H9 (cell line): ENCODE measurements around the gene NAP1L1. TPM values are rescaled to one million over a fixed set of nuclear protein-coding genes. Genes with fewer than 3 reads are reported as not detected.

Source experiments
- DNase-seq: peaks from one replicate; pipeline ENCODE4 v3.0.0-alpha.2; 2017
- H2AFZ ChIP-seq: one replicate; pipeline ENCODE4 v1.6.1; 2013; ENCODE audit warnings: mild to moderate bottlenecking, low read length, control low read depth, moderate library complexity
- H2AK5ac ChIP-seq: 2 replicates; pipeline ENCODE4 v1.6.1; 2013; ENCODE audit warnings: low read length, control low read depth, mixed read lengths; ENCODE audit not compliant: insufficient read length
- H2BK120ac ChIP-seq: one replicate; pipeline ENCODE4 v1.6.1; 2013; ENCODE audit warnings: low read depth, mild to moderate bottlenecking, low read length, control low read depth, inconsistent platforms; ENCODE audit not compliant: poor library complexity, severe bottlenecking
- H2BK12ac ChIP-seq: 2 replicates; pipeline ENCODE4 v1.6.1; 2013; ENCODE audit warnings: low read length, control low read depth, mixed read lengths, low read depth; ENCODE audit not compliant: insufficient read length
- H2BK15ac ChIP-seq: 2 replicates; pipeline ENCODE4 v1.6.1; 2013; ENCODE audit warnings: low read depth, low read length, control low read depth
- H2BK20ac ChIP-seq: one replicate; pipeline ENCODE4 v1.6.1; 2013; ENCODE audit warnings: low read depth, mild to moderate bottlenecking, low read length, control low read depth, inconsistent platforms; ENCODE audit not compliant: poor library complexity, severe bottlenecking
- H2BK5ac ChIP-seq: 2 replicates; pipeline ENCODE4 v1.6.1; 2013; ENCODE audit warnings: low read length, control low read depth, mixed read lengths; ENCODE audit not compliant: insufficient read length
- H3K14ac ChIP-seq: 2 replicates; pipeline ENCODE4 v1.6.1; 2013; ENCODE audit warnings: low read length, control low read depth; ENCODE audit not compliant: insufficient read depth
- H3K18ac ChIP-seq: 2 replicates; pipeline ENCODE4 v1.6.1; 2013; ENCODE audit warnings: low read depth, mild to moderate bottlenecking, mixed read lengths, low read length, control low read depth; ENCODE audit not compliant: insufficient read length
- H3K23ac ChIP-seq: 2 replicates; pipeline ENCODE4 v1.6.1; 2013; ENCODE audit warnings: low read length, control low read depth, mixed read lengths, low read depth; ENCODE audit not compliant: insufficient read length
- H3K23me2 ChIP-seq: 2 replicates; pipeline ENCODE4 v1.6.1; 2013; ENCODE audit warnings: low read depth, mild to moderate bottlenecking, mixed read lengths, low read length, control low read depth; ENCODE audit not compliant: insufficient read length, poor library complexity, severe bottlenecking
- H3K27ac ChIP-seq: 2 replicates; pipeline ENCODE4 v1.5.1; 2013; ENCODE audit warnings: low read length, control low read depth, mixed read lengths, low read depth; ENCODE audit not compliant: insufficient read length
- H3K27me3 ChIP-seq: 2 replicates; pipeline ENCODE4 v1.6.1; 2013; ENCODE audit warnings: low read length, control low read depth, inconsistent platforms; ENCODE audit not compliant: insufficient read depth
- H3K4ac ChIP-seq: 2 replicates; pipeline ENCODE4 v1.6.1; 2013; ENCODE audit warnings: low read depth, mild to moderate bottlenecking, control low read depth, inconsistent platforms, low read length, moderate library complexity
- H3K4me1 ChIP-seq: 2 replicates; pipeline ENCODE4 v1.6.1; 2013; ENCODE audit warnings: low read length, control low read depth, inconsistent platforms; ENCODE audit not compliant: insufficient read depth
- H3K4me2 ChIP-seq: 2 replicates; pipeline ENCODE4 v1.6.1; 2013; ENCODE audit warnings: low read length, control low read depth, mixed read lengths; ENCODE audit not compliant: insufficient read length, insufficient read depth
- H3K56ac ChIP-seq: 2 replicates; pipeline ENCODE4 v1.6.1; 2013; ENCODE audit warnings: low read depth, mild to moderate bottlenecking, mixed read lengths, low read length, control low read depth; ENCODE audit not compliant: insufficient read length
- H3K79me1 ChIP-seq: 2 replicates; pipeline ENCODE4 v1.6.1; 2013; ENCODE audit warnings: low read depth, mild to moderate bottlenecking, moderate library complexity, low read length, control low read depth, inconsistent platforms; ENCODE audit not compliant: insufficient read depth, poor library complexity, severe bottlenecking
- H3K79me2 ChIP-seq: 2 replicates; pipeline ENCODE4 v1.6.1; 2013; ENCODE audit warnings: low read length, control low read depth, inconsistent platforms; ENCODE audit not compliant: insufficient read depth
- H3K9ac ChIP-seq: 2 replicates; pipeline ENCODE4 v1.6.1; 2013; ENCODE audit warnings: low read length, control low read depth, mixed read lengths; ENCODE audit not compliant: insufficient read length; ENCODE audit errors: extremely low read depth
- H3K9me3 ChIP-seq: one replicate; pipeline ENCODE4 v1.6.1; 2013; ENCODE audit warnings: low read depth, low read length, inconsistent platforms; ENCODE audit not compliant: control insufficient read depth
- H3T11ph ChIP-seq: one replicate; pipeline ENCODE4 v1.6.1; 2013; ENCODE audit warnings: mild to moderate bottlenecking, low read length, control low read depth, inconsistent platforms
- H4K20me1 ChIP-seq: one replicate; pipeline ENCODE4 v1.6.1; 2013; ENCODE audit not compliant: control insufficient read depth, insufficient read length, insufficient read depth
- H4K5ac ChIP-seq: 2 replicates; pipeline ENCODE4 v1.6.1; 2013; ENCODE audit warnings: low read depth, mild to moderate bottlenecking, mixed read lengths, low read length, control low read depth; ENCODE audit not compliant: insufficient read length
- H4K8ac ChIP-seq: replicated peaks from 2 replicates; pipeline ENCODE4 v1.6.1; 2013; ENCODE audit warnings: low read length, control low read depth, mixed read lengths, low read depth; ENCODE audit not compliant: insufficient read length
- H4K91ac ChIP-seq: 2 replicates; pipeline ENCODE4 v1.6.1; 2013; ENCODE audit warnings: low read depth, mild to moderate bottlenecking, moderate library complexity, mixed read lengths, low read length, control low read depth; ENCODE audit not compliant: insufficient read length
- H3K27ac Mint-ChIP-seq, 3 experiments: 2 replicates in 2 of 3; 3 replicates in 1 of 3; pipeline ENCODE4 v1.8.0; 2020 to 2021; ENCODE audit warnings: mixed read lengths in 3 of 3, mild to moderate bottlenecking in 1 of 3, moderate library complexity in 1 of 3
- H3K27me3 Mint-ChIP-seq: 2 replicates; pipeline ENCODE4 v1.8.0; 2021; ENCODE audit warnings: low read depth, mild to moderate bottlenecking, moderate library complexity, mixed read lengths
- H3K36me3 Mint-ChIP-seq, 3 experiments: 2 replicates in 2 of 3; 3 replicates in 1 of 3; pipeline ENCODE4 v1.8.0; 2020 to 2021; ENCODE audit warnings: low read depth in 3 of 3, mixed read lengths in 3 of 3; ENCODE audit not compliant: insufficient read depth in 1 of 3
- H3K4me1 Mint-ChIP-seq, 2 experiments: 2 replicates each; pipeline ENCODE4 v1.8.0; 2020; ENCODE audit warnings: mixed read lengths in 2 of 2
- H3K4me3 Mint-ChIP-seq, 2 experiments: 2 replicates in 1 of 2; 3 replicates in 1 of 2; pipeline ENCODE4 v1.8.0; 2020 to 2021; ENCODE audit warnings: mild to moderate bottlenecking in 2 of 2, mixed read lengths in 2 of 2, moderate library complexity in 1 of 2
- H3K9me3 Mint-ChIP-seq, 2 experiments: 2 replicates in 1 of 2; 3 replicates in 1 of 2; pipeline ENCODE4 v1.8.0; 2020; ENCODE audit warnings: mild to moderate bottlenecking in 2 of 2, mixed read lengths in 2 of 2, moderate library complexity in 1 of 2
- CTCF ChIP-seq: fragments of 200-600 bp; sonication (generic); conservative IDR thresholded peaks from 3 replicates; pipeline ENCODE4 v1.8.0; 2021; ENCODE audit warnings: antibody characterized with exemption, mild to moderate bottlenecking
- WGBS: extraction: QIAGEN DNeasy Blood & Tissue Kit; methylation state at CpG from one replicate; pipeline ENCODE4 v1.1.7; 2013; ENCODE audit warnings: missing lambda C conversion rate, low lambda C conversion rate, mixed read lengths; ENCODE audit not compliant: insufficient read length; ENCODE audit errors: extremely low coverage; 5-methylcytosine and 5-hydroxymethylcytosine counted together
- total RNA-seq: library from RNA; stranded (reverse); gene quantifications from 2 replicates; pipeline ENCODE4 v1.2.1, GENCODE V29; 2021

The NAP1L1 gene
- total RNA-seq, 1 experiment from 2014 or later, result 1,012 TPM

- Histone ChIP-seq H3K4ac (no peak overlapping the region), H3K18ac (no peak overlapping the region), H2BK20ac (no peak overlapping the region), H3K56ac (no peak overlapping the region), H3K27ac (no peak overlapping the region), H2BK15ac (no peak overlapping the region), H4K8ac (no peak overlapping the region), H2BK120ac (no peak overlapping the region), H2BK12ac (no peak overlapping the region), H4K91ac (no peak overlapping the region), H4K20me1 (no peaks in the 10 kb centered on the region), H3T11ph (no peak overlapping the region), H3K79me1 (no peaks in the 10 kb centered on the region), H2AFZ (no peak overlapping the region), H3K9ac (no peak overlapping the region), H3K23me2 (peaks cover 14% of the 10 kb centered on the region), H2BK5ac (no peak overlapping the region), H3K23ac (no peak overlapping the region), H3K14ac (no peak overlapping the region), H3K4me1 (peaks cover 3% of the 10 kb centered on the region; the same call in 1 of the 2 replicates), H3K79me2 (peaks cover 79% of the 10 kb centered on the region), H2AK5ac (no peak overlapping the region), H4K5ac (no peak overlapping the region), H3K27me3 (no peaks in the 10 kb centered on the region), H3K9me3 (no peaks in the 10 kb centered on the region), H3K4me2 (no peak overlapping the region)
- Mint-ChIP-seq H3K4me1 (peaks cover 56 to 63% of the 10 kb centered on the region in 2 experiments), H3K9me3 (no peaks in the 10 kb centered on the region), H3K4me3 (peak overlapping the region; percentile 2 to 41; a peak in 2 of 5 replicates), H3K36me3 (peaks cover 24 to 43% (median 41%) of the 10 kb centered on the region in 3 experiments), H3K27me3 (0 out of 2 replicates have a peak, but pooled peaks cover under 1% of the 10 kb centered on the region), H3K27ac (peak overlapping the region; percentile 71 to 78 (median 78); a peak in 4 of 7 replicates)
- TF ChIP-seq CTCF, result no peak
- no peak for DNase-seq
- WGBS, result no CpG with 5 or more reads among the region's 2 CpGs
These were observed 4.3 kb downstream of the NAP1L1 start for GRCh38 chr12:76080017-76080728.
